Measurements from ENCODE around the gene CDH4.

CDH4 gene

DNA sequence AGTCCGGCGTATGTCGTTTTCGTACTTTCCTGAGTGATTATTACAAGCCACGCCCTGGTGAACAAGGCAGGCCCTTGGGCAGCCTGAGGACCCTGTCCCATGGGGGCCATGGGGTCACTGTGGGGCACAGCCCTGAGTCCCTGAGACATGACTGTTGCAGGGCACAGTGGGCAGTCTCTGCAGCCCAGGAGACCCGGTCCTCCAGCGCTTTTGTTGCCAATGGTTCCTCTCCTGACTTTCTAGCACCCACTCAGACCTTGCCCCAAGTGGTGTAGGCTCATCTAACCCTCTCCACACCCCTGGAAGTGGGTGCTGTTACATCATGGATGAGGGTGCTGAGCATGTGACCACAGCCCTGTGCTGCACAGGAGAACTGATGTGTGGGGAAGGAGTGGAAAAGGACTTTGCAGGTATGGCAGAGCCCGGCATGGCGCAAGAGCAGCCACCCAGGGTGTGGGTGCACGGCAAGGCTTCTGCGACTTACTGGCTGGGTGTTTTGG is 494.1 kb downstream of the CDH4 start:
- DNase-seq (ENCODE audit: low read depth, low spot score) = no peak

DNA sequence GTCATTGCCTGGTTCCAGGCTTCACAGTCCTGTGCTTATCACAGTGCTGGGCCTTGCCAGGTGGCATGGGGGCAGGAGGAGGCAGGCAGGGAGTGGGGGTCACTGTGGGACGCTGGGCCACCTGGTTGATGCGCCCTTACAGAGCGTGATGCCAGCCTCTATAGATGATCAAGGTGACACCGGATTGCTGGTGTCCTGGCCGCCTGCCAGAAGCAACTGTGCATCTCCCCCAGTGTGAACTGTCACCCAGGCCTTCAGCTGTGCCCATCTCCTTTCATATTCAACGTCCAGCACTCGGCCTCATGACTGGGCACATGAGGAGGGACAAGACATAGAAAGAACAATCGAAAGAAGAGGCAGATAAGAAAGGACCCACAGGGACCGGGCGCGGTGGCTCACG is 494.7 kb downstream of the CDH4 start:
- no peak for DNase-seq (ENCODE audit: low read depth, low spot score)

DNA sequence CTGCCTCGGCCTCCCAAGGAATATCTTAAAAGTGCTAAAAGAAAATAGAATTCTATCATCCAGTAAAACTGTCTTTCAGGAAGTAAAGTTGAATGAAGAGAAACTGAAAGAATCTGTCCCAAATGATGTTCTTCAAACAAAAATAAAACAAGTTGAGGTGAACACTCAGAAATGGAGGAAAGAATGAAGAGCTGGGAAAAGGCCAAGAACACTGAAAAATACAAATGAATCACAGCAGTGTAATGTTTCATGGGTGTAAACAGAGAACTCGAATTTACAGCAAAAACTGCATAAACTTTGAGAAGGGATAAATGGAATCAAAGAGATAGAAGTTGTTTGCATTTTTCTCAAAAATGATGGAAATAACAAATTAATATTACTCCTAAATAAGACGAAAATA is 496.3 kb downstream of the CDH4 start:
- DNase-seq (ENCODE audit: low read depth, low spot score) = no peak

DNA sequence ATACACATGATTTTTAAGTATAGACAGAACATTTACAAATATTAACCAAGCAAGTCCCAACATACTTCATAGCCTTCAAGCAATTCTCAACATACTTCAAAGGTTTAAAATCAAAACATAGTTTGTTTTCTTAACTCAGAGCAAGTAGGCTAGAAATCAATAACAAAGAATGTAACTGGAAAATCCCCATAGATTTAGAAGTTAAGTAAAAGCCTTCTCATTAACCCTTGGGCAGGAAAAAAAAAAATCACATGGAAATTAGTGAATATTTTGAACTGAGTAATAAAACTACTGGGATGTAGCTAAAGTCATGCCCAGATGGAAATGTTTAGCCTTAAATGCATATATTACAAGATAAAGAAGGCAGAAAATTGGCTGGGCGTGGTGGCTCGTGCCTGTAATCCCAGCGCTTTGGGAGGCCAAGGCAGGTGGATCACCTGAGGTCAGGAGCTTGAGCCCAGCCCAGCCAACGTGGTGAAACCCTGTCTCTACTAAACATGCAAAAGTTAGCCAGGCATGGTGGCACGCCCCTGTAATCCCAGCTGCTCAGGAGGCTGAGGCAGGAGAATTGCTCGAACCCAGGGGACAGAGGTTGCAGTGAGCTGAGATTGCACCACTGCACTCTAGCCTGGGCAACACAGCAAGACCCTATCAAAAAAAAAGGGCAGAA is 497.5 kb downstream of the CDH4 start:
- DNase-seq (ENCODE audit: low read depth, low spot score) = no peak

DNA sequence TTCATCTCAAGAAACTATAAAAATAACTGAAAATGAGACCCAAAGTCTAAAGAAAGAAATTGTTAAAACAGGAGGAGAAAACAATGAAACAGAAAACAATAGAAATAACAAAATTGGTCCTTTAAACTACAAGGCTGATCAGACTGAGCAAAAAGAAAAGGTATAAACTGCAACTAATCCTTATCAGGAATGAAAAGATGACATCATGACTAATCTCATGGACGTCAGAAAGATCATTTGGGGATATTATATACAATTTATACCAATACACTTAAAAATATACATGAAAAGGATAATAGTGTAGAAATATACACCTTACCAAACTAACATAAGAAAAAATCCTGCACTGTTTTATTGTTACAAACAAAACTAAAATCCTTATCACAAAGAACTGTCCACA is 498.0 kb downstream of the CDH4 start:
- no peak for DNase-seq (ENCODE audit: low read depth, low spot score)

DNA sequence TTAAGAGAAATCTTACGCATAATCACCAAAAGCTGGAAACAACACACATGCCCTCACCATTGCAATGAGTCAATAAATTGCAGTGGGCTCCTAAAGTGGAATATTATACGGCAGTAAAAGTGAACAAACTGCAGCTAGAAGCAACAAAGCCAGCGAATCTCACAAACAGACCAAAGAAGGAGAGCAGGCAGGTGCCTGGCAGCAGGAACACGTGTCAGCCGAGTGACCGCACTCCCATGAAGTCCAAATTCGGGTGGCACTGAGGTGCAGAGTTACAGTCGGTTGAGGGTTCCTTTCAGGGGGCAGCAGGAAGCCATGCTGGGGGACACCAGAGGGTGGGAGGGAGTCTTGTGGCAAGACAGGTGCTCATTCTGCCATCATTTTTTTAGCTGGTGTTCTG is 500.5 kb downstream of the CDH4 start:
- no peak for DNase-seq (ENCODE audit: low read depth, low spot score)

DNA sequence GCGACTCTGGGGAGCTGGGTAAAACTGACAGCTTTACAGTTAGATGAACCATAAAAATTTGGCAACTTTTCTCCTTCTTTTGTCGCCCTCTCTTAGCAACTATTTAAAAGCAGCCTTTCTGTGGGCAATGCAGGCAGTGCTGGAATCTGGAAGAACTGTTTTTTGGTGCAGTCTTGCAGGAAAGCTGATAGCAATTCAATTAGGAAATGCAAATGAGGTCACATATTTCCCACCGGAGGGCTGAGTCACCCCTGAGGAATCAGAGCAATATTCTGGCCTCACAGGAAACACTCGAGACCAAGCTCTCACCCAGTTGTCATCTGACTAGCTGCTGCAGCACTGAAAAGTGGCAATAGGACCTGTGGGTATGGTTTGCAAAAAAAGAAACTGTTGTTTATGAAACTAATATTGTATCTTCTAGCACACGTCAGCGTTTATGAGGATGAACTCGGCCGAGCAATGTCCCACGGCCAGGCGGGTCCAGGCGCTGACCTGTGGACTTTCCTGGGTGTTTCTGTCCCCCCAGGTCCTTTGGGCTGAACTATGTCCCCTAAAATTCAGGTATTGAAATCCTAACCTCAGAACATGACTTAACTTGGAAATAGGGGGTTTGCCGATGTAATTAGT is 501.4 kb downstream of the CDH4 start:
- no peak for DNase-seq (ENCODE audit: low read depth, low spot score)

DNA sequence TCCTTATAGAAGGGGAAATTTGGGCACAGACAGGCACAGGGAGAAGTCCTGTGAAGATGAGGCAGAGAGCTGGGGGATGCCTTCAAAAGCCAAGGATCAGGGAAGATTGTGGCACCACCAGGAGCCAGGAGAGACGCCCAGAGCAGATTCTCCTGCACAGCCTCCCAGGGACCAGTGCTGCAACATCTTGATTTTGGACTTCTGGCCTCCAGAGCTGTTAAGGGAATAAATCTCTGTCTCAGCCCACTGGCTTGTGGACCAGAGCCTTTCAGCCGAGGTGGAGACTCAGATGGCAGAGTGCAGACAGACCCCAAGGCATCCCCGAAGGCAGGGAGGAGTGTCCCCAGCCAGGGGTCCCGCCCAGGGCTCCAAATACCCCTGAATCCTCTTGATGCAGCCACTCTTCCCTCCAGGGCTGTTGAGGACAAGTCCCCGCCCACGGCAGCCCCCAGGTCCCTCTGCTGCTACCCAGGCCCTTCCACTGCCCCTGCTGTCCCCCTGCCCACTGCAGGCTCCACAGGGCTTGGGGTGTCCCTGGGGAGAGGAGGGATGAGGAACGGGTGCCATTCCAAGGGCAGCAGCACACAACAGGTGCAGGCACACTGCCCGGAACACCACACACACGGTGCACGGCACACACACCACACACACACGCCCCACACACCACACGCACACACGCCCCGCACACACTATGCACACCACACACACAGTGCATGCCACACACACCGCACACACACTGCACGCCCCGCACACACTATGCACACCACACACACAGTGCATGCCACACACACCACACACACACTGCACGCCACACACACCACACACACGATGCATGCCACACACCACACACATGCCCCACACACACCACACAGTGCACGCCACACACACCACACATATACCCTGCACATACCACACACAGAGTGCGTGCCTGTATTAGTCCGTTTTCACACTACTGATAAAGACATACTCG is 502.2 kb downstream of the CDH4 start:
- no peak for DNase-seq (ENCODE audit: low read depth, low spot score)

DNA sequence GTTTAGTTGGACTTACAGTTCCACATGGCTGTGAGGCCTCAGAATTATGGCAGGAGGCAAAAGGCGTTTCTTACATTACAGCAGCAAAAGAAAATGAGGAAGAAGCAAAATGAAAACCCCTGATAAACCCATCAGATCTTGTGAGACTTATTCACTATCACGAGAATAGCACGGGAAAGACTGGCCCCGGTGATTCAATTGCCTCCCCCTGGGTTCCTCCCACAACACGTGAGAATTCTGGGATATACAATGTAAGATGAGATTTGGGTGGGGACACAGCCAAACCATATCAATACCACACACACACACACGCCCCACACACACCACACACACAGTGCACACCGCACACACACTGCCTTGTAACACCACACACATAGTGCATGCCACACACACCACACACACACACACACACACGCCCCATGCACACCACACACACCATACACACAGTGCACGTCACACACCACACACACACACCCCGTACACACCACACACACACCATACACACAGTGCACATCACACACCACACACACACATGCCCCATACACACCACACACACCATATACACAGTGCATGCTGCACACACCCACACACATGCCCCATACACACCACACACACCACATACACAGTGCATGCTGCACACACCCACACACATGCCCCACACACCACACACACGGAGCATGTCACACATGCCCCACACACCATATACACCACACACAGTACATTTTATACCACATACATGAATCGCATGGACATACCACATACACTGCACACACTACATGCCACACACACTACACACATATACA is 503.1 kb downstream of the CDH4 start:
- DNase-seq (ENCODE audit: low read depth, low spot score) = no peak

DNA sequence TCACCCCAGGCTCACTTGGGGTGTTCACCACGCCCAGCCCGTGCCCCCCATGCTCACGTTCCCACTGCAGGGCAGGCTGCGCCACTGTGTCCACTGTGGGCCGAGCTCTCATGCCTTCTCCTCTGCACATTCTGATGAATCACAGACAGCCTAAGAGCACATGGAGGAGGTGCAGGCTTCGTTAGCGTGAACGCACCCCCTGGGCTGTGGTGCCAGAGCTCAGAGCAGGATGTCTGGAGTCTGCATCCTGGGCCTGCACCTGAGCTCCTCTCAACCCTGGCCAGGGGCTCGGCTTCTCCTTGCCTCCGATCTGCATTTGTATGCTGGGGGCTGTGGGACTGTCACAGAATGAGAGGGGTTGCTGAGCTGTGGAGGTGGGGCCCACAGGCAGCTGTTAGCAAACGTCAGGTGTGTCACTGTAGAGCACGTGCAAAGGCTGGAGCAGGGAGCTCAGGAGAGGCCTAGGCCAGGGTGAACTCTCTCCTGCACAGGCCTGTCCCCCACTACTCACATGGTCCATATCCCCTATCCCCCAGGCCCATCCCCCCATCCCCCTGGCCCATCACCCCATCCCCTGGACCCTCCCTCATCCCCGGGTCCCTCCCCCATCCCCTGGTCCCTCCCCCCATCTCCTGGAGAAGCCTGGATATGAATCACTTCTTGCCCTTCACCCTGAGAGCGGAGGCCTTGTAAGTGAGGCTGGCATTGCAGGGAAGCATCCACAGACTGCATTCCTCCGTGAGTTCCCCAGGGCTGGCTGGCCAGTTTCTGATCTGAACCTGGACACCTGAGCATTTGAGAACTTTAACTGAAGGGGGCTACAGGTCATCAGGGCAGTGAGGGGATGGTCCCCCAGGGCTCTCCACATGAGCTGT is 504.1 kb downstream of the CDH4 start:
- DNase-seq (ENCODE audit: low read depth, low spot score) = no peak

DNA sequence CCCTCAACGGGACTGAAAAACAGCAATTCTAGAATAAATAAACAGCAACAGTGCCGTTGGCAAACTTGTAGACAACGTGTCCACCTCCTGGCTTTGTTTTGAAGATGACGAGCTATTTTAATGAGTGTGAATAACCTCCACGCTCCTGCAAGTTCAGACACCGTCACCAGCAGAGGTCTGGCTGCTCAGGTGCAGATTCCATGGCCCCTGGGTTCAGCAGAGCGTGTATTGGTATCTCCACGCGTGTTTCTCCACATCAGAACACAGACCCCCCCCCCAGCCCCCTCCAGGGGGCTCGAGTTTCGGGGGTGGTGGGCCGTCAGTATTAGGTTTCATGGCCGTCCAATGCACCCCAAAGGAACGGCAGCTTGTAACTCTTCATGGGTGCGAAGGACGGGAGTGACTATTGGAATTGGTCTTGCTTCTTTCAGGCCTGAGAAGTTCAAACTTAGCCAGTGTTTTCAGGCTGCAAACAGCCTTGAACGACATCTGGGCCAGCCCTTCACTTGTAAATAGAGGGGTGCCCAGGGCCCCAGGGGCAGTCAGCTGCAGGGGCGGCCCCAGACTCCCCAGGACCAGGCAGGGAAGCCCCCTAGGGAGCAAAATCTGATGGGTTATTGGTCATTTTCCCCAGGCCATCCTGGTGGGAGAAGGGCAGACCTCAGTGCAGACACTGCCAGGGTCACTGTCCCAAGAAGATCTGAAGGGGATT is 505.1 kb downstream of the CDH4 start:
- DNase-seq (ENCODE audit: low read depth, low spot score) = no peak

DNA sequence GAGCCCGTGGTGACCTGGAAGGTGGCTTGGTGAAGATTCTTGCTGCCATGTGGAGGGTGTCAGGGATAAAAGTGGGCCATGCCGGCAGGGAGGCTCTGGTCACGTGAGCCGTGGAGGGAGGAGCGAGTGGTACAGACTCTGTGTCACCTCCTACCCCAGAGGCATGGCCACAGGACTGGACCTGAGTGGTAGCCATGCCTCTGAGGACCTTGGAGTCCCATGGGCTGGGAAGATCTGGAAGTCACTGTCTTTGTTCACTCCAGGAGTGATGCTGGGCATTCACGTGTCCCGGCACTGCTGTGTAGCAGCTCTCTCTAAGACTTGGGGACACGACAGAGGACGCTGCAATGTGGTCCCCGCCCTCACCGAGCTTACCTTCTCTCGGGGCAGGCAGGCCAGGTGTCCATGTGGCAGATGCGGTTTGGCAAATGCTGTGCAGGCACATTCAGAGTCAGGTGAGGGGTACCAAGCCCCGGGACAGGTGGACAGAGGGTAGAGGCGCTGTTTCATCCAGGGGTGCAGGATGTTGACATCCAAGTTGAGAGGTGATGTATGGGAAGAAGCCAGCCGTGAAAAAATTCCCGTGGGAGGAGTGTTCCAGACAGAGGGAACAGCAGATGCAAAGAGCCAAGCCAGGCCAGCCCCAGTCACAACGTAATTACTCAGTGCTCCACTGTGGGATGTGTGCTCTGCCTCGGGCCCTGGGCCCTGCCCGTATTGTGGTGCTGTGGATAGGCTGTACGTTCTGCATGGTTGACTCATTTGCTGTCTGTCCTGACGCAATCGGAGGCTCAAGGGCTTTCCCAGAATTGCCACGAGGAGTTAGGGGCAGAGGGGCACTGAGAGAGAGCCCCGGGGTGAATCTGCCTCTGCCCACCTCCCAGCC is 505.9 kb downstream of the CDH4 start:
- no peak for DNase-seq (ENCODE audit: low read depth, low spot score)

DNA sequence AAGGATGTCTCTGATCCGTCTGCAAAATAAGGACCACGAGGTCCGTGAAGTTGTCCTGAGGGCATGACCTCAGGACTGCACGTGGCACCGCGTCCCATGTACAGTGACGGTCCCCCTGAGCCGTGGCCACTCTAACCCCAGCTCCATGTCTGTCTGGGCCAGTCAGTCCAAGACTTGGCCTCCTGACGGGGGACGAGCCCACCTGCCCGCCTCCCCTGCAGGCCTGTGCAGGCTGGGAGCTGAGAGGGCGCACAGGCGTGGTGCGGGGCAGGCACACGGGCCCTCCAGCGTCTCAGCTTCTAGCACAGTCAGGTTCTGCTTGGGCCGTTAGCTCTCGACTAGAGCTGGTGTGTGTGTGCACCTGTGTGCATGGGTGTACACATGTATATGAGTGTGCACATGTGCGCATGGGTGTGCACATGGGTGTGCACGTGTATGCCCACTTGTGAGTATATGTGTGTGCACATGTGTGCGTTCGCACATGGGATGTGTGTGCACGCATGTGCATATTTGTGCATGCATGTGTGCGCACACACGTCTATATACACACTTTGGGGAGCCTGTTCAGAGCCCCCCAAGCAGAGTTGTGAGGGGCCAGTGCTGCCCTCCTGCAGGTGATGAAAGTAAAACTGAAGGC is 506.6 kb downstream of the CDH4 start:
- no peak for DNase-seq (ENCODE audit: low read depth, low spot score)

DNA sequence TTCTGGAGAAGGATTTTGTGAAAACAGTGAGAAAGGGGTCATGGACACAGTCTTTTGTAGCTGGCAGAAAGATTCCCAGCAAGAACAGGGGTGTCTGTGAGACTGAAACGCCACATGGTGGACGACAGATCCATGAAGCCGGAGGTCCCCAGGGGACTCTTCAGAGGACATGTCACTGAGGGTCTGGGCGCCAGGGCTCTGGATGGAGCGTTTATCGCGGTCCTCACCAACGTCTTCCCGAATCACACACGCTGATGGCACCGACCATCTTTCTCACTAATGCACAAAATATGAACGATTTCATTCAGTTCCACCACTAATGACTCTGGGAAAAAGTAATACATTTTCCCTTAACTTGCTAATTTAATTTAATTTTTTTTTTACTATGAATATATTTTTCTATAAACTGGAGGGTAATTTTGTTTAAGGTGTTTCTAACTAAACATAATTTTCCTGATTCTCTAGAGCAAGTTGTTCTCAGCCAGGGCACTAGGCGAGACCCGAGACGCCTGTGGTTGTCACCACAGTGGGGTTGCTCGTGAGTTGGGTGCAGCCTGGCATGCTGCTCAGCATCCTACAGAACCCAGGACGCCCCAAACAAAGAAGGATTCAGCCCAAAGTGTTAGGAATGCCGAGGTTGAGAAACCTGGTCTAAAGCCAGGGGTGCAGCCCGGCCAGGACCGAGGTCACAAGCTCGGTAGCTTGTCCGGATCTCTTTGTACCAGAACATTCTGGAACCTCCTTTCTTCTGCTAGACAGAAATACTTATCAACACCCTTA is 507.4 kb downstream of the CDH4 start:
- DNase-seq (ENCODE audit: low read depth, low spot score) = no peak

DNA sequence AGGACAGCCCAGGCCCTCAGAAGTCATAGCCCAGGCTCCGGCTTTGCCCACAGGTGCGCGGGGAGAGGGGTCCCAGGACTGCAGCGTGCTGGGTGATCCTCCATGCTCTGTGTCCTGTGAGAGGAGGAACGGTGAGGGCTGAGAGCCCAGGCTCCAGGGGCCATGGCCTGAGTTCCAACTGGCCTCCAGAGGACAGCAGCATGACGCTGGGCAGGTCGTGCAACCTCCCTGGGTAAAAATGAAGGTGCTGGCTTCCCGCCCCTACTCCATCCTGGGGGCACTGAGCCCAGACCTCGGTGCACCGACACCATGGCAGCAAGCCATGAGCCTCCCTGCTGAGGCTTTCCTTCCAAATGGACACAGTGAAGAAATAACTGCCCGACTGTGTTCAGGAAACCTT is 508.3 kb downstream of the CDH4 start:
- DNase-seq (ENCODE audit: low read depth, low spot score) = no peak

DNA sequence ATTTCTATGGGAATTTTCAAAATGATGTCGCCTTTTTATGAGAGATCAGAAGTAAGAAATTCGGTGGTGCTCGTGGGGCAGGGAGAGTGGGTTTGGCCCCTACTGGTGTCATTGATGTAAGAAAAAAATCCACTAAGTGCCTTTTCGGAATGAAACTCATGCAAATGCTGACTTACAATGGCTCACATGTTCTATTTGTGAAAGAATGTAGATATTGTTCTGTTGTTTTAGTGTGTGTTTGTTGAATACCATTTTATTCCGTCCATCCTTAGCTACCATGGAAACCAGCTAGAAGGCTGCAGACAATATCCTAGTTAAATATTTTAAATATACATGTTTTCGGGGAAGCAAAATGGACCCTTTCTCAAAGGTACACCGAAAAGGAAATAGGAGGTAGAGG is 508.7 kb downstream of the CDH4 start:
- DNase-seq (ENCODE audit: low read depth, low spot score) = no peak

DNA sequence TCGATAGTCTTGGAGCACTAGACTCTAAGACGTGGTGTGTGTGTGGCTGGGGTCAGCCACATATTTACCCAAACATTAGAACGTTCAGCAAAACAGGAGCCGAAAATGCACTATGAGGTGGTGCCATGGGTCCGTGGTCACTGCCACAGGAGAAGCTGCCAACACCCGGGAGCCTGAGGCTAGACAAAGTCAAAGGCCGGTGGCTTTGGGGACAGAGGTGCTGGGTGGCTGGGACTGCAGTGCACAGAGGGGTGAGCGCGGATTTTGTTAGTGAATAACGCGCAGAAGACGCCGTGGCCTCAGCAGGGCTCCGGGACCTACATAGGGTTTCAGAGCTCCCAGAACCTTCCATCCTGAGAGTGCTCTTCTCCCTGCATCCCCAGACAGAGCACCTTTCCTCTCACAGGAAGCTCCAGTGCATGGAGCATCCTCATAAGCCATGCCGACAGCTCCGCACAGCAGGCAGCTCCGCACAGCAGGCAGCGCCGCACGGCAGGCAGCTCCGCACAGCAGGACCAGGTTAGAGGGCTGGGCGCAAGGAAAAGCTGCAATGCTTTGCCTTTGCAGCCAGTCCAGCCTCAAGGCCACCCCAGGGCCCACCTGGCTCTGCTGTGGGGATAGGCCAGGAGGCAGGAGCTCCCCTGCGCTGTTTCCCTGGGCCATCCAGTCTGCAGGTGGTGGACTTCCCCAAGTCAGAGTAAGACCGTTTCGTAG is 509.5 kb downstream of the CDH4 start:
- DNase-seq (ENCODE audit: low read depth, low spot score) = no peak
